HG03108 (cell line): ENCODE results near the gene COL18A1.
"Not testable (repeated sequence)": the region's sequence is repeated elsewhere in the genome, so short reads cannot be mapped to it uniquely, and the experiment has no call there.

Experiments used
- ATAC-seq: cut with Tn5 transposase; IDR thresholded peaks from one replicate; pipeline ENCODE4 v1.9.1; 2021; ENCODE audit warnings: moderate library complexity; ENCODE audit not compliant: unreplicated experiment

The COL18A1 gene

DNA sequence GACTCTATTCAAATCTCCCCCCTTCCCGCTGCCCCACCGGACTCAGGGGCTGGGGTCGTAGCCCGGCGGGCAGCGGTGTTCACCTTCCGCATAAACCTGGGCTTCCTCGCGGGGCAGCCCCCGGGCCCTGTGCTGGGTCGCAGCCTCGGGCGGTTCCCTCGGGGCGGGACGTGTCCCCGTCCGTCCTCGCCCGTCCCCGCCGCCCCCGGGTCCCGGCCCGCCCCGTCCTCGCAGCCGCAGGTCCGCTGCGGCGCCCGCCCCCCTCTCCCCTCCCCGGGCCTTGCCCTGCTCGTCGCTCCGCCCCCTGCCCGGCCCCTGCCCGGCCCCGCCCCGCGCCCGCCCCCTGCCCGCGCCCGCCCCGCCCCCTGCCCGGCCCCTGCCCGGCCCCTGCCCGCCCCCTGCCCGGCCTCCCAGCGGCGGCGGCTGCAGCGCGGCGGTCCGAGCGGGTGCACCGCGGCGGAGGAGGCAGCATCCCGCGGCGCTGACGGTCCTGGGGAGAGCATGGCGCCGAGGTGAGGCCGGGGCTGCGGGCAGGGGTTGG is at the start of gene COL18A1:
COL18A1 (plus strand) TSS at position 436 of the 541 bp plus-strand sequence; CDS start at position 502, 66 bp downstream.
- no peak for ATAC-seq

DNA sequence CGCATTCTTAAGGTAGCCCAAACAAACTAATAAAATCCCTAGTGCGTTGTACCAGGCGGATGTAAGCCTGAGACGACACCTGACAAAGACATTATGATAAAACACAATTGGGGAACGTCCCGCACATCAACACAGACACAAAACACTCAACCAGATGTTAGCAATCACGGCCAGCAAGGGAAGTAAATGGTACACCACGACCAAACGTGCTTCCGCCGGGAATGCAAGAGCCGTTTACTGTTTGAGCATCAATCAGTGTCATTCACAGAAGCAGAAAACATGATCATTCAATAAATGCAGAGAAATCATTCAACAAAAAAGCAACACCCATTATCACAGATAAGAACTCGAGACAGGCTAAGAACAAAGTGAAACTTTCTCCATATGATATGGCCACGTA is 49.4 kb upstream of the COL18A1 start:
- ATAC-seq, result no peak

DNA sequence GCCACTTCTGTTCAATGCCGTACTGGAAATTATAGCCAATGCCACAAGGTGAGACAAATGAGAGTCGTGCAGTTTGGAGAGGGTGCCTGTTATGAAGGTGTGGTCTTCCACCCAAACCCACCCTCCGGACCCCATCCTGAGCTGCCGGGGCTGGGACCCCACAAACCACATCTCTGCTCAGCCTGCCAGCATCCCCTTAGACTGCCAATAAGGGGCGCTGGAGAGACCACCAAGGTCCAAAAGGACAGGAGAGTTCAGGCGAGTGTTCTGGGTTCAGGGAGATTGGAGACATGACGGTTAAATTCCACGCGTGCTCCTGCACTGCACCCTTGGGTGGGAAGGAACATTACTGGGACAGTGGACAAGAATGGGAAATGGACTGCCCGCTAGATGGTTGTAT is 48.7 kb upstream of the COL18A1 start:
- ATAC-seq, result no peak

DNA sequence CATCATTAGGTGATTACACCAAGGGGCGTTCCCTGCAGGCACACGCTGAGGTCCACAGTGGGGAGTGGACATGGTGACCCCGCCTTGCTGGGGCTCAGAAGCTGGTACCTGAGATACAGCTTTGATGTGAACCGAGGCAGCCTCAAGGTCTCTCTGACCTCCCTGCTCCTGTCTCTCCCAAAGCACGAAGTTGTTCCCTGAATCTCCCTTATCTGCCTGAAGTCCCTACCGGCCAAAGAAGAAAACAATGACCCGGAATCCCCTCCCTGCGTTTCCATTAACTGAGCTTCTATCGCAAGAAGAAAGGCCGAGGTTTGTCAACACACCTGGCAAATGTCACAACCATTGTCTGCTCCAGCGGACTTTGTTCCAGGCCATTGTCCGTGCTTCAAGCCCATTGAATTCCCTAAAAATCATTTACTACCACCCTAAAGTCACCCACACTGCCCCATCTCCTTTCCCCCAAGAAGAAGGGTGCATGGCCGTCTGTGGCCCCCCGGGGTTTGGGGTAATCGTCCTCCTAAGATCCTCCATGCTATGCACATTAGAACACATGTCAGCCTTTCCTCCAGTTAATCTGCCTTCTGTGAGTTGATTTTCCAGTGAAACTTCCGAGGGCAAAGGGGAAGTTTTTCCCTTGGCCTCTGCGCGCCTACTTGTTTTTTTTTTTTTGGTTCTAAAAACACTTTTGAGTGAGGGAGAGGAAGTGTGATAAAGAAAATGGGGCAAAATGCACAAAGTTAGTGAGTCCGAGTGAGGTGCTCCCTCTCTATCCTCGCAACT is 48.1 kb upstream of the COL18A1 start:
- no peak for ATAC-seq

DNA sequence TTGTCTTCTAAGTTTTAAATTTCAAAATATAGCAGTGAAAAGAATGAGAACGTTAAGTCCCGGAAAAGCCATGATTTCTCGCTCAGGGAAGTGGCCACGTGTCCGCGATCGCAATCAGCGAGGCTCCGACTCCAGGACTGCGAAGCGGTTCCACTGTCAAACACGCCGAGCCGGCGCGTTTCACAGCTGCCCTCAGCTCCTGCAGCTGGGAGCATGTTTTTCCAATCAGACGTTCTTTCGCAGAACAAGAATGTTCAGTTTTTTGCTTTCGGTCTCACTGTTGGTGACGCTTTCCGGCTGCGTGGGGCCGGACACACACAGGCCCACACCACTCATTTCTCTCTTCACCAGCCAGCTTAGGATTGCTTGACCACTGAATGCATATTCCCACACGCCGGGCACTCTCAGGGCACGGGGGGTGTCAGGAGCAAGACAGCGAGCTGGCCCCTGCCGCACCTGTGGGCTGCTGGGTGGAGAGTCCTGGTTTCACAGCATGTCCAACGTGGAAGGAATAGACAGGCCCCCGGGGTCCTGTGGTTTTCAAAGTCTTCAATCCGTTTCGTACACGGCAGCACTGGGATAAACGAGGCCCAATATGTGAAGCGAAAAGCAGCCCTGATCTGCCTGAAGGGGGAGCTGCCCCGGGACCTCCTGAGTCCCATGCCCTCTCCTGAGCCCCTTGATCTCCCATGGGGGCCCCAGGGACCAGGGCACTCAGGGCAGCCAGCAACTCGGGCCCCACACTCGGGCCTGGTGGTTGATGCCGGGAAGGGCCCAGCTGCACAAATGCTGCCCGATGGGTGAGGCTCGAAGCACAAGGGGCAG is 47.3 kb upstream of the COL18A1 start:
- ATAC-seq, result no peak

DNA sequence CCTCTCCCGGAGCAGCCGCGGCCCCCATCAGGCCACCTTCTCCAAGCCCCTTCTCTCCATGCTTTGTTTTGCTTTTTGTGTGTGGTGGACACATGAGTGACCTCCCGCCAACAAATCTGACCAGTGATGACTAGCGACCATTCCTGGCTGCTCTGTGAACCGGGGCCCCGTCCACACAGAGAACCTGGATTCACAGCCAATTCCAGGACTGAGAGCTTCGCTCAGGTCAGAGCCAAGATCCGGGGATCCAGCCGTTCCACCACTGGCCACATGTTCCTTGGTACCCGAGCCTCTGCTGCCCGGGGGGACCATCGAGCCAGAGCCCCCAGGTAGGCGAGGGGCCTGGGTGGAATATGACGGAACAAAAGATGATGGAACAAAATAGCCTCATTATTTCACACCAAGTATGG is 46.7 kb upstream of the COL18A1 start:
- no peak for ATAC-seq

DNA sequence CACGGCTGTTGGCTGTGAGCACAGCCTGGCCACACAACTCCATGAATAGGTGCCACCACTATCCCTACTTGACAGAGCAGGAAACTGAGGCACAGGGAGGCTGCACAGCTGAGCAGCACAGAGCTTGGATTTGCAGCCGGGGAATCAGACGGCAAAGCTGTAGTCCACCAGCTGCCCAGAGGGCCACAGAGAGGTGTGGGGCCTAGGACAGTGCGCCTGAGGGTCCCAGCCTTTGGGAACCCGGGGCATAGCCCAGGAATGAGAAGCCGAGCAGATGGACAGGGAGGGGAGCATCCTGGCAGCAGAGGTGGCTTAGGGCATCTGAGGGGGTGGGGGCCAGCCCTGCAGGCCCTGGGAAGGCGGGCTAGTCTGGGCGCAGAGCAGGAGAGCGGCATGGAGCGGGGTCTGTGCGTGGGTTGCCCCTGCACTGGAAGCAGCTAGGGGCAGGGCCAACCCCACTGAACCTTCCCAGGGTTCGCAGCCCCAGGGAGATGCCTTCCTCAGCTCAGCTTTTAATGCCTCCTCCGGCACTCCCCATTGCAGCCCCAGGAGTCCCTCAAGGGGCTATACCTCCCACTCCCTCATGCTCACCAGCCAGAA is 46.2 kb upstream of the COL18A1 start:
- no peak for ATAC-seq

DNA sequence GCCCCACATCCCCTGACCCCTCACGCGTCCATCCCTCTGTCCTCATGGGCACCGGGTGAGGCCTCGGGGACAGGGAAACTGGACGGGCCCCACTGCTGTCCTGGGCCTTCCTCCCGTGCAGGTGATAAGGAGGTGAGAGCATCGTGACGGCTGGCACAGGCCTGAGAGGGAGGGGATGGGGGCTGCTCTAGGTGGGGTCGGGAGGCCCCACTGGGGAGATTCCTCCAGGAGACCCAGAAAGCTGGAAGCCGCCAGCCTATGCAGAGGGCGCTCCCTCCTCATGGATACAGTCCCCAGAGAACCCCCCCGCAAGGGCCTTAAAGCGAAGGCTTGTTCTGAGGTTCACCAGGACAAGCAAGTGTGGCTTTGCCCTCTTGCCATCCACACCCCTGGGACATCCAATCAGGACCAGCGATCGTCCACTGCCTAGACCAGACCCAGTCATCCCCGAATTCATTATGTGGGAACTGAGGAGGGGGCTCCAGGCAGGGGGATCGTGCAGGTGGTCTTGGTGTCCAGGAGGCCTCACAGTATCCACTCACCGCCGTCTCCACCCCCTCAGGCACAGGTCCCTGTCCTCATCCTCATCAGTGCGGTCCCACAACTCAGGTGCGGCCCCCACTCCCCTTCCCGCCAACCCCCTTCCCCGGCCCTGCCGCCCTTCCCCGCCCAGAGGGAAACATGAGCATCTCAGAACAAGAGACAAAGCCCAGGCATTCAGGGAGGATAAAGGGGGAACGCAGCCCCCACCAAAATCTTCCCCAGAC is 45.3 kb upstream of the COL18A1 start:
- no peak for ATAC-seq

DNA sequence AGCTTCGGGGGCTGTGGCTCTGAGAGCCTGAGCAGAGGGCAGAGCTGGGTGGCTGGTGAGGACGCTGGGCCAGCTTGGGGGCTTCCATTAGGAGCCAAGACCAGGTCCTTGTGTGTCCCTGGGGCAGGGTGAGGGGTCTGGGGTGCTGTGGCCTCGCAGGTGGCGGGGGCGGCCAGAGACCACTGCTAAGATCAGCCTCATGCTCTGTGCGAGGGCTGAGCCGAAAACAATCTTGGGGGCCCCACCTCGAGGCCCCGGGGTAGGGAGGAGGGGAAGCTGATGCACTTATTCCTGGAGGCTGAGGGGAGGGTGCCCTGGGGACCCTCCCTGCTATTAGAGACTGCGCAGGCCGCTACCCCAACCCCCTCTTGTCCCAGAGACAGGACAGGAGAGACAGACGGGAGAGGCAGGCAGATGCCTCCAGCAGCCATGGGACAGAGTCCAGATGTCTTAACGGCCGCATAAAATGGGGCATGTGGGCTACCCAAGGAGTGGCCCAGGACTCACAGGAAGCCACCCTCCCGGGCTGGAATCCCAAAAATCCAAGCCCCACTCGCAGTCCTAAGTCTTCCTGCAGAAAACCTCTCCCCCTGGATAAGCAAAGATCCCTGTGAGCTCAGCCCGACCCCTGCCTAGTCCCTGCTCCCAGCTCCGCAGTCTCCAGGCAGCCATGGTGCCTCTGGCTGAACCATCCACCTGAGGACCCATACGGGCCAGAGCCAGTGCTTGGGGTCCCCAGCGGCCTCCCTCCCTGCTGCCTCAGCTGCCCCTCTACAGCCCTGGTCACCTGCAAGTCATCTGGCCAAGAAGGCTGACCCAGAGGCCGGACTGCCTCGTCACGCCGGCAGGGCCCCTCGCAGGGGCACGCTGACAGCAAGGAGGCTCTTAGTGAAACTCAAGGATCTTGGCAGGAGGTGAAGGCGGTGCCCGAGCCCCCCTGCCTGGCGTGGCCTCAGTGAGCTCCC is 43.6 kb upstream of the COL18A1 start:
- no peak for ATAC-seq

DNA sequence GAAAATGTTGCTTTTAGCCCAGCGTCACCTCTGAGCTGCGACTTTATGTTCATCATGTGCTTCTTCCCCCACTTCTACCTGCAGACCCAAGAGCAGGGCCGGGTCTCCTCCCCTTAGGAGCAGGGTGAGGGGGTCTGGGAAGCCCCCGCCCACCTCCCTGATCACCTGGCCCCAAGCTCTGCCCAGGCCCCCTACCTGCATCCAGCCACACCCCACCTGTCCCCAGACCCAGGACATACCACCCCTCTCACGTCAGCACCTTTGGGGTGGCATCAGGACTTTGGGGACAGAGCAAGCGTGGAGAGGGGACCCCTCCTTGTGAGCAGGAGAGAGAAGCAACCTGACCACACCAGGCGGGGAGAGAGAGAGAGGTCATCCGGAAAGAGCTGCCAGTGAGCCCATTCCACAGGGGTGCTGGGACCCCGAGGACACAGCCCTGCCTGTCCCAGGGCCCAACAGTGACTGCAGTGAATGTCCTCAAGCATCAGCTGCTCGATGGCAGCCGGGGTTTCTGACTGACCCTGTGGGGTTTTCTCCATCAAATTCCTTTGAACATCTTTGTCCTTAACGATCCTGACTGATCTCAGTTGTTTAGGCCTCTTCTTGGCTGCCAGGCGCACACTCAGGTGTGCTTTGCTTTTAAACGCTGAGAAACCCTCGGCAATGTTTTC is 42.8 kb upstream of the COL18A1 start:
- no peak for ATAC-seq

DNA sequence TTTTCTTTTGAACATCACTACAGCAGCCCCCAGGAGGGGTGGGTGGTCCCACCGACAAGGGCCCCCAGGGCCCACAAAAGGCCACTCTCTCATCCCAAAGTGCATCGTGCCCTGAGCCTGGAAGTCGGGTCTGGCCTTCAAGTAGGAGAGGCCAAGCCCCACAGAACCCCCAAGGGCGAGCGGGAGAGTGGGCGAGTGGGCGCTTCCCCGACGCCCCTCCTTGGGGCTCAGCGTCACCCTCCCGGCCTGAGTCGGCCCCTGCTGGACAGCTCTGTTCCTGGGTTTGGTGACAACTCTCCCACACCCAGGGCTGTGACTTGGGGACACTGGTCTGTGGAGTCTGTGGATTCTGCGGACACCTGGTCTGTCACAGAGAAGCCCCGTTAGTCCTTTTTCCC is 42.2 kb upstream of the COL18A1 start:
- ATAC-seq, result no peak

DNA sequence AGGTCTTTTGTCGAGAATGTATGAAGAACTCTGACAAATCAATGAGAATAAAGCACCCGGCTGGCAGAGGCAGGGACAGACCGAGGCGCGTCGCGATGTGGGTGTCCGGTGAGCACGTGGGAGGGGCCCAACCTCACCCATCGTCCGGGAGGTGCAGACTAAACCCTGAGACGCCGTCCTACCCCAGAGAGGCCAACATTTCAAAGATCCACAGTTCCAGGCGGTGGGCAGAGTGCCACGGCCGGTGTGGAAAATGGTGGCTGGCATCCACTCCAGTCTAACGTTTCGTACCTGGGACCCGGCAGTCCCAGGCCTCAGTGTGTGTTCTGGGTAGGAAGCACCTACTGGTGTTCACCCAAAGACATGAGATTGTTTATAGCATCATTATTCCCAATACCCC is 41.7 kb upstream of the COL18A1 start:
- not testable (repeated sequence) for ATAC-seq

DNA sequence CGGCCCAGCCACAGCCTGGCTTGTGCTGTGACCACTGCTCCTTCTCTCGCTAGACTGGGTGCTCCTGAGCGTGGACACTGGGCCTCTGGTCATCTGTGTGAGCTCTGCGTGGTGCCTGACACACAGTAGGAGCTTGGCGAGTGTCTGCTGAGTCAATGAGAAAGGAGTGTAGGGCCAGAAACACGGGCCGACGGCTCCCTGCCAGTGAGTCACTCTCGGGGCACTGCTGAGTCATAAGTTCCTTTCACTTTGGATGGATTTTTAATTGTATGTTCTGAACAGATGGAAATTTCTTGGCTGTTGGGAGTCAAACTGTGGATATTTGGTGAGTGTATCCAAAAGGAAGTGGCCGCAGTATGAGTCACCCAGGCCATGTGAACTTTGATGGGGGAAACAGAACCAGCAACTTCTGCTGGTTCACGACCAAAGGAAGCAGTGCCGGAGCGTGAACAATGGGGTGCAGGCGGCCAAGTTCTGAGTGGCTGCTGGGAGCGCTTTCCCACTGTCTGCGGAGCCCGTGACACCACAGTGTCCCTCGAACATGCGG is 41.0 kb upstream of the COL18A1 start:
- no peak for ATAC-seq

DNA sequence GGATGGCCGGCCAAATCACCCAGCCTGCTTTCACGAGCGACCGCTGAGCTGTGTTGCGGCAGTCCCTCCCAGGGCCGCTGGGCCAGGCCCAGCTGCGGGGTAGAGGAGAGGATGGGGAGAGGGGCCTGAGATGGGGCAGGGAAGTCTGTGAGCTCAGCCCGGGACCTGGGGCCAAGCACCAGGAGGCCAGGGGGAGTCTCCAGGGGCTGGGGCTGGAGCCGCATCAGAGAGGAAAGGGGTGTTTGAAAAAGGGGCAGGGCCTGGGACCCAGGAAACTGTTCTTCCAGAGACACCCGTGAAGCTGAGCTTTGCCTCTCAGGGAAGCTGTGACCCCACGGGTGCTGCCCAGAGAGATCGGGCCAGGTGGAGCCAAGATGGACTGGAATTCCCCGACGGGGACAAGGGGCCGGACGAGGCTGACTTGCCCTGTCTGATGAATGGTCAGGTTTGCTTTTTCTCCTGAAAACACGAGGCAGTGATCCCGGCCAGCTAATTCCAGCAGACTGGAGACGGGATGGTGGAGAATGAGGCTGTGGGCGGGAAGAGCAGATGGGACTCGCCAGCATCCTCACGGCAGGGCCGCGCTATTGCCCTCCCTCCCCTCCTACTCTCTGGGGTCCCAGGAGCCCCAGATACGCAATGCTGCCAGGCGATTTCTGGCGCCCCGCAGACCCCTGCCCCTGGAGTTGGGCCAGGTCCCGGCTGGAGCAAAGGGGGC is 40.3 kb upstream of the COL18A1 start:
- ATAC-seq, result no peak

DNA sequence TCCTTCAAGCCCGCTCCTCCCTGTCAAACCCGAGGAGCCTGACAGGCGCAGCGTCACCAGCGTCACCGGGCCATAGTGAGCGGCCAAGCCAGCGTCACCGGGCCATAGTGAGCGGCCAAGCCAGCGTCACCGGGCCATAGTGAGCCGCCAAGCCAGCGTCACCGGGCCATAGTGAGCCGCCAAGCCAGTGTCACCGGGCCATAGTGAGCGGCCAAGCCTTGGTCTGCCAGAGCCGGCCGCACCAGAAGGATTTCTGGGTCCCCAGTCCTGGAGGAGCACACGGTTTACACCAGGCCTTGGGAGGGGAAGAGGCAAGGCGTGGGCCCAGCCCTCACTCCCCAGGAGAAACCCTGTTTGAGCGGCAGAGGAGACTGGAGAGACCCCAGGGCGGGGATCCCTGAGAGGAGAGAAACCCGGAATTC is 39.8 kb upstream of the COL18A1 start:
- ATAC-seq, result no peak

DNA sequence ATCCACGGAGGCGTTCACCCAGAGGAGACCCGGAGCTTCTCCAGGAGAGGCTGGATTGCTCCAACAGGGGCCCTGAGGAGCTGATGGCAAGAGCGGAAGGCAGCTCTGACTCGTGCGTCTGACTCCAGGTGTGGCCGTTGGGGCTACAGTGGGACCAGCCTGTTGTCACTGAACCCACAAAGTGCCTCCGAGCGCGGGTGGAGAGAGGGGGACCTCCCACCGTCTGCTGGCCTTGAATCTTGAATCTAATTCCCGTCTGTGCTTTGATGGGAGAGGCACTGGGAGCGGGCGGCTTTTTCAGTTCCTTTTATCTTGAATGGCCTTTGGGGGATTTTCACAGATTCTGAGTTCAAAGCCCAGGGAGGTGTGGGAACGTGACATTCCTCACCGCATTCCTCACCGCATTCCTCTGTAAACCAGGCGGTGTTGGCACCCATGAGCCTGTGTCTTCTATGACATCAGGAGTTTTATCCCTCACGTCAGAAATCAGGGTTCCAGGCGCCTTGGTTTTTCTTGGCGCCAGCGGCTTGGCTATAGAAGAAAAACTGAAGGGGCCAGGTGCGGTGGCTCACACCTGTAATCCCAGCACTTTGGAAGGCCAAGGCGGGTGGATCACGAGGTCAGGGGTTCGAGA is 39.2 kb upstream of the COL18A1 start:
- ATAC-seq, result no peak

DNA sequence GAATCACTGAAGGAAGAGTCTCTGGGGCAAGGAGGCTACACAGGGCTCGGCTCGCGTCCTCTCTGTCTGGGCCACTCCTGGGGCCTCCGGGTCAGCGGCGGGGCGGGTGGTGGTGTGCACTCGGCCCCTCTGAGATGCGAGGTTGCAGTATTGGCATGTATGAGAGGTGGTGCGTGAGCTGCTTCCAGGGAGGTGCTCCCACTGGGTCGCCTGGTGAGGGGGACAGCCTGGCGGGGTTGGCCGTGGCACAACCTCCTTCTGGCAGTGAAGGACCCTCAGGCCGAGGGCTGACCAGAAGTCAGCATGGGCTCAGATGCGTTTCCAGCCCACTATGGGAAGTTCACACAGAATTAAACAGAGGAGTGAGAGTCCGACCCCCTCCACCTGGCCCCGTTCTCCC is 38.5 kb upstream of the COL18A1 start:
- no peak for ATAC-seq

DNA sequence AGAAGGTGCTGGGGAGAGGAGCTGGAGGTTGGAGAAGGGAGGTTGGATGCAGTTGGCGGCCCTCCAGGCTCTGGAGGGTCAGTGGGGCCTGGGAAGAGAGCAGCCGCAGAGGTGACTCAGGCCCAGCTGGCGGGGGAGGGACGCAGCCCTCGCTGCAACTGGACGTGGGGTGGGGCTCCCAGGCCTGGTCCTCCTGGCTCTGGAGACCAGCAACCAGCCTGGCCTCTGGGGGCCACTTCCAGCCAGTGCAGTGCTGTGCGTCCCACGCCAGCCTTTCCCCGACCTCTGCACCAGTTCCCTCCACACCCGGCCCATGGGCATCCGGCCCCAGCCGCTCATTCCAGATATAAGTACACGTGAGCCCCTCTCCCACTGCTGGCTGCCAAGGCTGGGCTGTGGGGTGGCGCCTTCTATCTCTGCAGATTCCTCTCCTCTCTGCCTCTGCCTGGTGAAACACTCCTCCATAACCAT is 38.0 kb upstream of the COL18A1 start:
- no peak for ATAC-seq
